Spleen (tissue), 7 donors: ENCODE results near the gene CDH13.

Source experiments
- POLR2A ChIP-seq, 3 donors: fragments of 450-650 bp; IDR thresholded peaks; one replicate each; pipeline ENCODE4 v1.5.1; 2017; ENCODE audit warnings: antibody characterized with exemption in 3 of 3, mild to moderate bottlenecking in 1 of 3
- POLR2AphosphoS5 ChIP-seq, 3 donors: sonication (generic); formaldehyde crosslinking; IDR thresholded peaks; one replicate each; pipeline ENCODE4 v1.5.1; 2017; ENCODE audit warnings: antibody characterized with exemption in 3 of 3
- TF ChIP-seq, protein P1 (sequence below), 11 experiments: fragments of 200-600 bp in 7 of 11; fragments of 450-650 bp in 4 of 11; sonication (generic) in 4 of 11; IDR thresholded peaks in 8 of 11; conservative IDR thresholded peaks in 3 of 11; 1 replicate in 7 of 11; 2 replicates in 4 of 11; pipeline versions ENCODE4 v1.4.0 to v1.8.0; 2016 to 2021; ENCODE audit warnings: antibody characterized with exemption in 11 of 11, inconsistent platforms in 4 of 11, mild to moderate bottlenecking in 1 of 11
- donor health status: DM: no; HTN: no; CAD: no; lungs with moderate emphysema.
- donor health status: DM: no; HTN: no; CAD: no.
- donor health status: DM: no; HTN: no; CAD: no.

DNA sequence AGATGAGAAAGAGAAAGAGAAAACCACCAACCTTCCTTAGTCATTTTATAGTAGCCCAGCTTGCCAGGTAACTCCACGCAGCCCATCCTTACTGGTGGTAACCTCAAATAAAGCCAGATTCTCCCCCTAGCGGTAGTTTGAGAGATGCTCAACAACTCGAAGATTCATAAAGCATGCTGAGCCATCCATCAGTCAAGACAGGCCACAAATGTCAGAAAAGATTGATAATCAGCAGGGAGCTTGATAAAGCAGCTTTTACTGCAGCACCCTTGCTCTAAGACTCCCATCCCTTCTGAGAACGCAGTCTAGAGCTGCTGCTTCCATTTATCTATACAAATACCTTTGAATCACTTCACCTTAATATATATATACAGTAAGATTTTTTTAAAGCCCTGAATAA, 729.5 kb downstream of the CDH13 start:
- TF ChIP-seq, protein P1, sequence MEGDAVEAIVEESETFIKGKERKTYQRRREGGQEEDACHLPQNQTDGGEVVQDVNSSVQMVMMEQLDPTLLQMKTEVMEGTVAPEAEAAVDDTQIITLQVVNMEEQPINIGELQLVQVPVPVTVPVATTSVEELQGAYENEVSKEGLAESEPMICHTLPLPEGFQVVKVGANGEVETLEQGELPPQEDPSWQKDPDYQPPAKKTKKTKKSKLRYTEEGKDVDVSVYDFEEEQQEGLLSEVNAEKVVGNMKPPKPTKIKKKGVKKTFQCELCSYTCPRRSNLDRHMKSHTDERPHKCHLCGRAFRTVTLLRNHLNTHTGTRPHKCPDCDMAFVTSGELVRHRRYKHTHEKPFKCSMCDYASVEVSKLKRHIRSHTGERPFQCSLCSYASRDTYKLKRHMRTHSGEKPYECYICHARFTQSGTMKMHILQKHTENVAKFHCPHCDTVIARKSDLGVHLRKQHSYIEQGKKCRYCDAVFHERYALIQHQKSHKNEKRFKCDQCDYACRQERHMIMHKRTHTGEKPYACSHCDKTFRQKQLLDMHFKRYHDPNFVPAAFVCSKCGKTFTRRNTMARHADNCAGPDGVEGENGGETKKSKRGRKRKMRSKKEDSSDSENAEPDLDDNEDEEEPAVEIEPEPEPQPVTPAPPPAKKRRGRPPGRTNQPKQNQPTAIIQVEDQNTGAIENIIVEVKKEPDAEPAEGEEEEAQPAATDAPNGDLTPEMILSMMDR (IDR thresholded peaks at IDR 0.05 in 8 of 11, conservative IDR thresholded peaks at IDR 0.05 in 3 of 11) = peak in 5 of 11 experiments; percentile 18 to 48 (median 43)
- TF ChIP-seq POLR2A (IDR thresholded peaks at IDR 0.05) (no peak), POLR2AphosphoS5 (IDR thresholded peaks at IDR 0.05) (no peak)
